ENCODE results near the gene SNX32.

SNX32 gene

DNA sequence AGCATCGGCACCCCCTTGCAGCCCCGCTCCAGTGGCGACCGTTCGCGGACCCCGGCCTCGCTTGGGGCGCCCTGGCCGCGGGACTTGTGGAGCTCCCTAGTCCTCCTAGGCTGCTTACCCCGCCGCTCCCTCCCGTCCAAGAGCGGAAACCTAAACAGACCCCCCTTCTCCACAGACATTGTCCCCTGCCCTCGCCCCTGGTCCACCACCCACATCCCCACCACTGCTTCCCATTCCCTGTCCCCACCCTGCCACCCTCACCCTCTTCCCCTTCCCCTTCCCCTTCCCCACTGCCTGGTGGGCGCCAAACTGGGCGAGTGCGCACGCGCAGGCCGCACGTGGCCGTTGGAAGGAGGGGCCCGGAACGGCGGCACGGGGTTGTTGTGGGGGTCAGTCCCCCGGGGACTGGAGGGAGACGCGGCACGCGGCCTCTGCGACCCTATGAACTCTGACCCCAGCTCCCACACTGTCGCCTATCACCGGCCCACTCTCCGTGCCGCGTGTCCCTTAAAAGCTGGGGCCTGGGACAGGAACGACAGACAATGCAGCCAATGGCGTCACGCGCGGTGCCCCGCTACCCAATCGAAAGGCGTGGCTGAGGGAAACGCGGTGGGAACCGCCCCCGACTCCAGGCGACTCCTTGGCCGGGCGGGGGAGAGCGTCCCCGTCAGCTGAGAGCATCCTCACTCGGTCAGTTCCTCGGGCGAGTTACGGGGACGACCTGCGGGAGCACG, at the start of gene SNX32:
Gene SNX32 (plus strand): TSS at position 667 of the 734 bp plus-strand sequence. CDS start 103 bp downstream, outside the sequence.
- peak; percentile 92 for DNase-seq

- no peak for DNase-seq
Measured at GRCh38 chr11:65785319-65786007, 48.3 kb upstream of the SNX32 start.

- no peak for DNase-seq
Measured at GRCh38 chr11:65786008-65786785, 47.6 kb upstream of the SNX32 start.

GRCh38 chr11:65786786-65787636, 46.8 kb upstream of the SNX32 start, which contains the start of gene OVOL1:
TSS of gene OVOL1 (plus strand) at chr11:65787063. CDS start at chr11:65787374, 311 bp downstream.
- DNase-seq, result no peak

DNA sequence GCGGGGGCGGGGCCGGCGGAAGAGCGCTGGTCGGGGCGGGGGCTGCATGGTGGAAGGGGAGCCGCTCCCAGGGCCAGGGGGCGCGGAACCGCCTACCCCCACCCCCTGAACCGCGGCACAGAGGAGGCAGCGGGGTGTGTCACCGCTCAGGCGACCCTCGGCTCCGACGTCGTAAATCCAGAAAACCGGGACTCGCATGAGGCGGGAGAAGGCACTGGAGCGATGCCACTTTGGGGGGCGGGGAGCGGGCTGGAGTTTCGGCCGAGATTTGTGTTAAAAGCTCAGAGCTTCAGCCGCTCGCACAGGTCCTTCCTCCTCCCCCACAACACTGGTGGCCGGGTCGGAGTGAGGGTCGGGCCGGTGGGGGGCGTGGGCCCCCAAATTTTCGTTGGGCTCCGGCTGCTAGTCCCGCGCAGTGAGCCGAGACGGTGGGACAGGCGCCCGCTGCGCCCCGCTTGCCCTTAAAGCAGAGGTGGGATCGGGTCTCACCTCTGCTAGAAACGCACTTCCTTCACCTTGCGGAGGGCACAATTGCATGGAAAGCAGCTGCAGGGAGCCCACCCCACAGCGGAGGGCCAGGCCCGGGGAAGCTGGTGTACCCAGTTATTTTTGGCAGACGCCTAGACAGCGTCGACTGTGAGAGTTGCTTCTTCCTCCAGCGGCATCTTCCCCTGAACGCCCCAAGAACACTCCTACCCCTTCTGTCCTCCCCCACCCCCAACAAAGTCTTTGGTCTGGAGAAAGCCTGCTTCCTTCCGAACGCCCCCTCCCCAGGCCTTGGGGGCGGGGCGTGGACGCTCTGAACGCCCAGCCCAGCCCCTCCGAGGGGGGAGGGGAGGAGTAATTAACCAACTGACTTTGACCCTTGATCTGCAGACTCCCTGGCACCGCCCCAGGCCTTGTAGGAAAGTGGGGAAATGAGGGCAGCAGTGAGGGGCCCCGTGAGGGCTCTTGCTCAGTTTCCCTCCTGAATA, 45.8 kb upstream of the SNX32 start:
- DNase-seq, result no peak

DNA sequence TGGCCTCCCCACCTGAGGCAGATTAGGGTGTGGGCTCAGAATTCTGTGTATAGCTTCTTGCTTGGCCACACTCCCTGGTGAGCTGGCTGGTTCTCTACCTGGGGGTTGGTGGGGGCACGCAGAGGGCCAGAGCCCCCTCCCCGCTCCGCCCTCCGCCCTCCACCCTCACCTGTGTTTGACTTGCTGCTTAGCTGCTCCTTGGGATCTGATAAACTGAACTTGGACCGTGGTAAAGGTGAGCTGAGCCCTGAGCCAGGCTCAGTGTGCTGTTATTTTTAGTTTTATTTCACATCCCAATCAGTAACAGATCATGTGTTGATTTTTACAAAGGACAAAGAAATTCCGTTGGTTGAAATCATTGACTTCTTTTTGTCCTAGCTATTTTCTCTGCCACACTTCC, 44.9 kb upstream of the SNX32 start:
- no peak for DNase-seq

GRCh38 chr11:65789230-65790103, 44.3 kb upstream of the SNX32 start:
- no peak for DNase-seq

DNA sequence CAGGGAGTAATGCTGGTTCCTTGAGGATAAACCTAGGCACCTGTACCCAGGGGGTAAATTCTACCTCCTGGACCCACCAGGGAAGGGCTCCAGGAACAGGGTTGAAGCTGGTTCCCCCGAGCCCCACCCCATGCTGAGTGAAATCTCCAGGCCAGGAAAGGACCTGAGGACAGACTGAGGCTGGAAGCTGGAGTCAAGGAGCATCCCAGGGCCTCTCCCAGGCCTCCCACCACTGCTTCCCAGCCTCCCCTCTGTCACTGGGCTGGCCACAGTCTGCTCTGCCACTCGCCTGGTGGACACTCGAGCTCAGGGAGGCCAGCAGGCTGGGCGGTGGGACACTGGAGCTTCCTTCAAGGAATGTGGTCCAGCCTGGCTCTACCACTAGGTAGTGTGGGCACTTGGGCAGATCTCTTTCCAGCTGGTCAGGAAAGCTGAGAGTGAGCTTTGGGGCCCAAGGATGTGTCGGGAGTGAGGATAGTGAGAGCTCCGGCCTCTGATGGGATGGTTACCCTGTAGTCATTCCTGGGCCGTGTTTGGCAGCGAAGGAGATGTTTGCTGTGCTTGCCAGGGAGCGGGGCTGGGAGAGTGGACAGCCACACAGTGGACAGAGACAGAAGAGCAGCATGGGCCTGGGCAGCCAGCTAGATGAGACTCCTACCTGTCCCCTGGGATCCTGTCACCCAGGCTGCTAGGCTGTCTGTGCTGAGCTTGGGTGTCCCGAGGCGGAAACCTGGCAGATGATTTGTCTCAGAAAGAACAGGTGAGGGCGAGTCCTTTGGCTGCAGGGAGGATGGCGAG, 43.5 kb upstream of the SNX32 start:
- DNase-seq, result no peak

- no peak for DNase-seq
Measured at GRCh38 chr11:65790902-65791650, 42.7 kb upstream of the SNX32 start.

- no peak for DNase-seq
Measured at GRCh38 chr11:65791719-65792213, 42.0 kb upstream of the SNX32 start.

DNA sequence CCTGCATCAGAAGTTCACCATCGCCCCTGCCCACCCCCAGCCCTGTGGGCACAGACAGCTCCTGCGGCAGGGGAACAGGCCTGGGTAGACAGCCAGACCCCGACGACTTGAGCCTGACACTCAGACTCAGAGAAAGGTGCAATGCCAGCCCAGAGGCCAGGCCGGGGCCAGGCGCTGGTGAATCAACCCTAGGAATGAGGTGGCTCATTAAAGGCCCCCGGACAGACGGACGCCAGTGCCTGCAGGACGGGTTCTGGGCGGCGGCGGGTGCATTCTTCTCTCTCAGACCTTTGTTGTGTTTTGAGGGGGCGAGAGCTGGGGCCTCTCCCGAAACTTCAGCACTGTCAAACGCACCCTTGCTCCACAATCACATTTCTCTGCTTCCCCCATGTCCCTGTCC, 41.3 kb upstream of the SNX32 start:
- DNase-seq, result no peak

- DNase-seq, result no peak
Measured at GRCh38 chr11:65793144-65793581, 40.6 kb upstream of the SNX32 start.

GRCh38 chr11:65793625-65794400, 40.0 kb upstream of the SNX32 start:
- no peak for DNase-seq

- DNase-seq, result no peak
Measured at GRCh38 chr11:65794570-65795510, 38.9 kb upstream of the SNX32 start.

GRCh38 chr11:65796726-65797601, 36.8 kb upstream of the SNX32 start:
- no peak for DNase-seq

Measured in fibroblast of skin of right quadriceps (primary cell).